ENCODE measurements around the gene GJB6.
A peak's percentile ranks its signal among the peaks of the same experiment; 100 is the strongest.

DNA sequence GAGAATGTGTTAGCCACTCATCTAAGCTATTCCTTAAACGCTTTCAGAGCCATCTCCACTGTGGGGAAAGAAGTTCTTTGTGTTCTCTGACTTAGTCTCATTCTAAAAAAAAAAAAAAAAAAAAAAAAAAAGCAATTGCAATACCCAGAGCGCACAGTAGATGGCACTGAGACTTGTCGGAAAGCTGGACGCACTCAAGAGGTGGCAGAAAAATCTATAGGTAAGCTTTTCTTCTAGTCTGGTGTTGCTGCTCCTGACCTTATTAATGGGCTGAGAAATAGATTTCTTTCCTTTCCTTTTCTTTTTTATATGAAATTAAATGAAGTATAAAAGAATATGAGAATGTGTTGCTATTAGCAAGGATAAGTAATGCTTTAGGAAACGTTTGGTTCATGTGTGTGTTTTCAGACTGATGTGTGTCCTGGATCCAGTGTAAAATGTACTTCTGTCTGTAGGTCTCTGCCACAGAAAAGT lies 34.7 kb downstream of the GJB6 start:
- TF ChIP-seq JUND (IDR thresholded peaks at IDR 0.05): no peak
- TF ChIP-seq EZH2phosphoT487 (IDR thresholded peaks at IDR 0.05; ENCODE audit: borderline replicate concordance, low read depth): no peak
- TF ChIP-seq, protein P1, sequence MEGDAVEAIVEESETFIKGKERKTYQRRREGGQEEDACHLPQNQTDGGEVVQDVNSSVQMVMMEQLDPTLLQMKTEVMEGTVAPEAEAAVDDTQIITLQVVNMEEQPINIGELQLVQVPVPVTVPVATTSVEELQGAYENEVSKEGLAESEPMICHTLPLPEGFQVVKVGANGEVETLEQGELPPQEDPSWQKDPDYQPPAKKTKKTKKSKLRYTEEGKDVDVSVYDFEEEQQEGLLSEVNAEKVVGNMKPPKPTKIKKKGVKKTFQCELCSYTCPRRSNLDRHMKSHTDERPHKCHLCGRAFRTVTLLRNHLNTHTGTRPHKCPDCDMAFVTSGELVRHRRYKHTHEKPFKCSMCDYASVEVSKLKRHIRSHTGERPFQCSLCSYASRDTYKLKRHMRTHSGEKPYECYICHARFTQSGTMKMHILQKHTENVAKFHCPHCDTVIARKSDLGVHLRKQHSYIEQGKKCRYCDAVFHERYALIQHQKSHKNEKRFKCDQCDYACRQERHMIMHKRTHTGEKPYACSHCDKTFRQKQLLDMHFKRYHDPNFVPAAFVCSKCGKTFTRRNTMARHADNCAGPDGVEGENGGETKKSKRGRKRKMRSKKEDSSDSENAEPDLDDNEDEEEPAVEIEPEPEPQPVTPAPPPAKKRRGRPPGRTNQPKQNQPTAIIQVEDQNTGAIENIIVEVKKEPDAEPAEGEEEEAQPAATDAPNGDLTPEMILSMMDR (IDR thresholded peaks at IDR 0.05): peak; percentile 67
- TF ChIP-seq, protein P2, sequence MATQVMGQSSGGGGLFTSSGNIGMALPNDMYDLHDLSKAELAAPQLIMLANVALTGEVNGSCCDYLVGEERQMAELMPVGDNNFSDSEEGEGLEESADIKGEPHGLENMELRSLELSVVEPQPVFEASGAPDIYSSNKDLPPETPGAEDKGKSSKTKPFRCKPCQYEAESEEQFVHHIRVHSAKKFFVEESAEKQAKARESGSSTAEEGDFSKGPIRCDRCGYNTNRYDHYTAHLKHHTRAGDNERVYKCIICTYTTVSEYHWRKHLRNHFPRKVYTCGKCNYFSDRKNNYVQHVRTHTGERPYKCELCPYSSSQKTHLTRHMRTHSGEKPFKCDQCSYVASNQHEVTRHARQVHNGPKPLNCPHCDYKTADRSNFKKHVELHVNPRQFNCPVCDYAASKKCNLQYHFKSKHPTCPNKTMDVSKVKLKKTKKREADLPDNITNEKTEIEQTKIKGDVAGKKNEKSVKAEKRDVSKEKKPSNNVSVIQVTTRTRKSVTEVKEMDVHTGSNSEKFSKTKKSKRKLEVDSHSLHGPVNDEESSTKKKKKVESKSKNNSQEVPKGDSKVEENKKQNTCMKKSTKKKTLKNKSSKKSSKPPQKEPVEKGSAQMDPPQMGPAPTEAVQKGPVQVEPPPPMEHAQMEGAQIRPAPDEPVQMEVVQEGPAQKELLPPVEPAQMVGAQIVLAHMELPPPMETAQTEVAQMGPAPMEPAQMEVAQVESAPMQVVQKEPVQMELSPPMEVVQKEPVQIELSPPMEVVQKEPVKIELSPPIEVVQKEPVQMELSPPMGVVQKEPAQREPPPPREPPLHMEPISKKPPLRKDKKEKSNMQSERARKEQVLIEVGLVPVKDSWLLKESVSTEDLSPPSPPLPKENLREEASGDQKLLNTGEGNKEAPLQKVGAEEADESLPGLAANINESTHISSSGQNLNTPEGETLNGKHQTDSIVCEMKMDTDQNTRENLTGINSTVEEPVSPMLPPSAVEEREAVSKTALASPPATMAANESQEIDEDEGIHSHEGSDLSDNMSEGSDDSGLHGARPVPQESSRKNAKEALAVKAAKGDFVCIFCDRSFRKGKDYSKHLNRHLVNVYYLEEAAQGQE (IDR thresholded peaks at IDR 0.05; ENCODE audit: low read depth, low read length): no peak
- TF ChIP-seq TEAD4 (IDR thresholded peaks at IDR 0.05; ENCODE audit: borderline replicate concordance, insufficient read depth): no peak
- TF ChIP-seq POLR2AphosphoS5 (IDR thresholded peaks at IDR 0.05; ENCODE audit: low read depth, low read length): no peak
- no peak for TF ChIP-seq FOXM1 (IDR thresholded peaks at IDR 0.05; ENCODE audit: low read depth)
- TF ChIP-seq TAF1 (IDR thresholded peaks at IDR 0.05; ENCODE audit: borderline replicate concordance, low read depth, low read length): no peak
- TF ChIP-seq, protein P3, sequence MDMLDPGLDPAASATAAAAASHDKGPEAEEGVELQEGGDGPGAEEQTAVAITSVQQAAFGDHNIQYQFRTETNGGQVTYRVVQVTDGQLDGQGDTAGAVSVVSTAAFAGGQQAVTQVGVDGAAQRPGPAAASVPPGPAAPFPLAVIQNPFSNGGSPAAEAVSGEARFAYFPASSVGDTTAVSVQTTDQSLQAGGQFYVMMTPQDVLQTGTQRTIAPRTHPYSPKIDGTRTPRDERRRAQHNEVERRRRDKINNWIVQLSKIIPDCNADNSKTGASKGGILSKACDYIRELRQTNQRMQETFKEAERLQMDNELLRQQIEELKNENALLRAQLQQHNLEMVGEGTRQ (IDR thresholded peaks at IDR 0.05; ENCODE audit: borderline replicate concordance, low read depth, low read length): no peak
- TF ChIP-seq RAD21 (IDR thresholded peaks at IDR 0.05; ENCODE audit: low read length): peak; percentile 64
- no peak for TF ChIP-seq YY1 (IDR thresholded peaks at IDR 0.05; ENCODE audit: low read depth)
- TF ChIP-seq RFX5 (IDR thresholded peaks at IDR 0.05; ENCODE audit: low read length): no peak
- TF ChIP-seq NRF1 (IDR thresholded peaks at IDR 0.05; ENCODE audit: low read depth, low read length): no peak
